GM19467 (cell line): ENCODE data around the gene DRAM1.
A peak's percentile ranks its signal among the peaks of the same experiment; 100 is the strongest.
"Not testable (repeated sequence)": the region's sequence is repeated elsewhere in the genome, so short reads cannot be mapped to it uniquely, and the experiment has no call there.

ENCODE experiments used
- ATAC-seq: cut with Tn5 transposase; IDR thresholded peaks from one replicate; pipeline ENCODE4 v1.9.1; 2021; ENCODE audit warnings: mild to moderate bottlenecking, moderate library complexity; ENCODE audit not compliant: unreplicated experiment

The DRAM1 gene

DNA sequence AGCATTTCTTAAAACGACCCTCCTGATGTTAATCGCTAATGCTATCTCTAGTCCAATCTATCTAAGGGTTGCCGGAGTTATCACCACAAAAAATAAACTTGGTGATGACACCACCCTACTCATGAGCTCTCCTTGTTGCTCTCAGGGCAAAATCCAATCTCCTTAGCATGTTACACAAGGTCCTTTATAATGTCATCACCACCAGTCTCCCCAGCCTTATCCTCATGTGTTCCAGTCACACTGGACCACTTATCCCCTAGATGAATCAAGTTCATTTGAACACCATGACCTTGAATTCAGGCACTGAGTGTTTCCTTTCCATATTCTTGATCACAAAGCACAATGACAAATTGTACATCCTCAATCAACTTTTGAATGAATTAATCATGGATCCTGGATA lies 19.0 kb upstream of the DRAM1 start:
- no peak for ATAC-seq

- no peak for ATAC-seq
Measured at GRCh38 chr12:101859664-101860607, 17.4 kb upstream of the DRAM1 start.

DNA sequence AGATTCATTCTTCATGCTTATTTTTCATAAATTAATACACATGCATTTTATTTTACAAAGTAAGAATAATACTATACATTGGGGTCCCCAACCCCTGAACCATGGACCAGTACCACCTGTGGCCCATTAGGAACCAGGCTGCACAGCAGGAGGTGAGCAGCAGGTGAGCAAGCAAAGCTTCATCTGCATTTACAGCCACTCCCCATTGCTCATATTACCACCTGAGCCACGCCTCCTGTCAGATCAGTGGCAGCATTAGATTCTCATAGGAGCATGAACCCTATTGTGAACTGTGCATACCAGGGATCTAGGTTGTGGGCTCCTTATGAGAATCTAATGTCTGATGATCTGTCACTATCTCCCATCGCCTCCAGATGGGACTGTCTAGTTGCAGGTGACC lies 15.7 kb upstream of the DRAM1 start:
- ATAC-seq, result not testable (repeated sequence)

DNA sequence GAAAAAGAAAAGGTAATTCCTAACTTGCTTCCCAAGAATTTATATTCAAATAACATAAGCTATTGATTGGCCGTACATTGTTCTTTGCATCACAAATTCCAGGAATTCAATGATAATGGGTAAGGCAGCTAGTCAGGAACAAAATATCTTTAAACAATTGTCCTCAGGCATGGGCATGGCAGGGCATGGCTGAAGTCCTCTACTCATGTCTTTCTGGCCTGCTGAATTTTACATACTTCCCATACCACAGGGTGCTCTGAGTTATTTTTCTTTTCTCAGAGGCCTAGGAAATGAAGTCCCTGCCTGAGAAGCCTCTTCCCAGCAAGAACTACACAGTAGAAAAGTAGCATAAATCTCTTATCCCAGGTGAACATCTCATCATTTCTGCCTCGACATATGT lies 15.1 kb upstream of the DRAM1 start:
- ATAC-seq, result no peak

DNA sequence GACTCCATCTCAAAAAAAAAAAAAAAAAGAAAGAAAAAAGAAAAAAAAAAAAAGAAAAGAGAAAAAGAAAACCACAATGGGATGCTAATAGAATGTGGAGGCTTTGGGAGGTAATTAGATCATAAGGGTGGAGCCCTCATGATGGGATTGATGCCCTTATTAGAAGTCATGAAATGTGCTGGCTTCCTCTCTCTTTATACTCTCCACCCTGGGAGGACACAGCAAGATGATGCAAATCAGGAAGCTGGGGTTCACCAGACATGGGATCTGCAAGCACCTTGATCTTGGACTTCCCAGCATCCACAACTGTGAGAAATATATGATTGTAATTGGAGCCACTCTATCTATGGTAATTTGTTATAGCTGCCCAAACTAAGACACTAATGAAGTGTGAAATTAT lies 13.4 kb upstream of the DRAM1 start:
- no peak for ATAC-seq

DNA sequence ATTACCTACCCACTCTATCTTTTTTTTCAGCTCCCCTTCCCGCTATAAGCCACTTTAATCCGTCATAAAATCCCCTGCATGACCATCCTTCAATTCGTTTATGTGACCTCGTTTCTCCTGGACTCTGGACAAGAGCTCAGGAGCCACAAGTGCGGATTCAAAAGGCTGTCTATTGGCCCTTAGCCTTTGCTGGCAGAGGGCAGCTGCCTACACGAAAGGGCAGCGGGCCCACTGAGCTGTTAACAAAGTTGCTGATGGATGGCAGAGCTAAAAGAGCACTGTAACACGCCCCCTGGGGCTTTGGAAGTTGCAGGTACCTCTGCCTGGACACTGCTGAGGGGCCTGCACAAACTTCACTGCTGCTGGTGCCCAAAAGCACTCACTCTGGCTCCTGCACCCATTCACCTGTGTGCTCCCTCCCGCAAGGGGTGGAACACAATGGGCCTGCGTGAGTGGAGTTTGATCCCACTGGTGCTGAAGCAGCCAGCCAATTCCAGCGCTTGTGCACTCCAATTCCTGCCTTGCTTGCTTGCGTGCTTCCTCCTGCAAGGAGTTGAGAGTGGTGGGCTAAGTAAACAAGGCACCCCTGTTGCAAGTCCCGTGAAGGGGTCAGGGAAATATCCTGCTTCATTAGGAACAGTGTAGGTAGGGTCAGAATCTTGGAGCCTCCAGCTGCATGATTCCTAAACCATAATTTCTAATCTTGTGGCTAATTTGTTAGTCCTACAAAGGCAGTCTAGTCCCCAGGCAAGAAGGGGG lies 10.6 kb upstream of the DRAM1 start:
- ATAC-seq, result no peak

DNA sequence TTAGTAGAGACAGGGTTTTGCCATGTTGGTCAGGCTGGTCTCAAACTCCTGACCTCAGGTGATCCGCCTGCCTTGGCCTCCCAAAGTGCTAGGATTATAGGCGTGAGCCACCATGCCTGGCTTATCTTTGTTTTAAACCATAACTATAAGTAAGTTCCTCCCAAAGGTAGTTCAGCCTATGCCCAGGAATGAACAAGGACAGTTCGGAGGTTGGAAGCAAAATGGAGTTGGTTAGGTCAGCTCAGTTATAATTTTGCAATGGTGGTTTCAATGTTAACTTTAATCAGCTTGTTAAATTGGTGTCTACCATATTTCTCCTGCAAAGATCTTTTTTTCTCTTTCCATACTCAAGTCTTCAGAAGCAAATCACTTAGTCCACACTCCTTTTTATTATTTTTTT lies 9.8 kb upstream of the DRAM1 start:
- ATAC-seq, result not testable (repeated sequence)

GRCh38 chr12:101870925-101871324 lies 6.5 kb upstream of the DRAM1 start:
- ATAC-seq, result no peak

- no peak for ATAC-seq
Measured at GRCh38 chr12:101875162-101875561, 2.2 kb upstream of the DRAM1 start.

GRCh38 chr12:101876322-101876860 lies 989 bp upstream of the DRAM1 start:
- ATAC-seq, result no peak

- ATAC-seq, result no peak
Measured at GRCh38 chr12:101877806-101878242, 444 bp downstream of the DRAM1 start.

GRCh38 chr12:101878243-101878821 lies 952 bp downstream of the DRAM1 start:
- ATAC-seq, result no peak

DNA sequence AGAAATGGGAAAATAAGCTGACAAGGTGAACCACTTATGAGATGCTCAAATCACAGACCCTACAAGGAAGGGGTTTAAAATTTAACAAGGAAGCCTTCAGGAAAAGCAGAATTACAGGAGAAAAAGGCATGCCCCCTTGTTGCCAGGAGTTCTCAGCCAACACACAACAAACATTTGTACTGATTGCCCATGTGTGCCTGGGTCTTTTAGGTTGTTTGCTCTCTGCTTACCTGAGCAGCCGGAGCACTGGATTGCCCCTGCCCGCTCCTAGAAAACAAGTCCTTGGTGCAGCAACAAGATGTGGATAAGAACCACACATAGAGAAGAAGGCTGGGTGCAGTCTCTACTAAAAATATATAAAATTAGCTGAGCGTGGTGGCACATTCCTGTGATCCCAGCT lies 3.4 kb downstream of the DRAM1 start:
- no peak for ATAC-seq

DNA sequence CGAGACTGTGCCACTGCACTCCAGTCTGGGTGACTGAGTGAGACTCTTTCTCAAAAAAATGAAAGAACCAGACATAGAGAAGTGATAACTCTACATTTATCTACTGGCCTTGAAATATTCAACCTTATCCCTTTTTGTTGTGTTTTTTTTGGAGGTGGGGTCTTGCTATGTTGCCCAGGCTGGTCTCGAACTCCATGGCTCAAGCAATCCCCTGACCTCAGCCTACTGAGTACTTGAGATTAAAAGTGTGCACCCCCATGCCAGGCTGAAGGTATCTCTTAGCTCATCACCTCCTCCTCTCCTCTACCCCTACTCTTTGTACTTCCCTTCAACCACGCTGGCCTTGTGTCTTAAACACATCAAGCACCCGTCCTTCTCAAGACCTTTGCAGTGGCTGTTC lies 3.8 kb downstream of the DRAM1 start:
- ATAC-seq, result no peak

DNA sequence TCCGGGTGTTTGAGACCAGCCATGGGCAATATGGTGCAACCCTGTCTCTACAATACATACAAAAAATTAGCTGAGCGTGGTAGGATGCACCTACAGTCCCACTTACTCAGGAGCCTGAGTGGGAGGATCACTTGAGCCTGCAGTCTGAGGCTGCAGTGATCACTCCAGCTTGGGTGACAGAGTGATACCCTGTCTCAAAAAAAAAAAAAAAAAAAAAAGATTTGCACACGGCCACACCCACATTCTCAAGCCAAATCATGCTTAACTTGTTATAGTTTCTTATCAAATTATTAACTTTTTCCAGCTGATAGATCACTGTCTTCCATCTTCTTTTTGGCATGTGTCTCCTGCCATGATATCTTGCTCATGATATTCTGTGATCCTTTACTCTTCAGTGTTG lies 6.8 kb downstream of the DRAM1 start:
- no peak for ATAC-seq

- not testable (repeated sequence) for ATAC-seq
Measured at GRCh38 chr12:101884781-101885340, 7.5 kb downstream of the DRAM1 start.

DNA sequence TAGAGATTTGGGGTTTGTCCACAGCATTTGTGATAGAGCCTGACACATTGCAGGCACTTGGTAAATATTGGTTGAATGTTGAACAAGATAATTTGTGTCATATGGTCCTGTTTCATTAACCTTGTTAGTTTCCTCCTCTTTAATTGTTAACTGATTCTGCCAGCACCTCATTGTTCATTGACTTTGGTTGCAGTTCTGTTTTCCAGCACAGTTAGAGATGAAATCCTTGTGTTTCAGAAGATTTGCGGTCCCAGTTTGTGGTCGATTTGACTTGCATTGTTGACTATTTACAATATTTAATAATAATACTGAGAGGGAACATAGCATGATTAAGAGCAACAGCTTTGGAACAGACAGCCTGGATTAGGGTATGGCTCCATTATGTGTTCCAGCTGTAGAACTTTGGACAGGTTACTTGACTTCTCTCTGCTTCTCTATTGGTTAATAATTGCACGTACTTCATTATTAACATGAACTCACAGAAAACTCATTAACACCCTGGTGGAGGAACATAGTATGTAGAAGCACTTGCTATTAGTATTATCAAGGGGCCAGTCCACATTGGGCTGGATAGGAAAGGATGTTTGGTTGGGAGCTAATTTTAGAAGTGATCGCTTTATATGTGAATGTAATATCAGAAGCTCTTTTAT lies 8.7 kb downstream of the DRAM1 start:
- peak; percentile 63 for ATAC-seq

DNA sequence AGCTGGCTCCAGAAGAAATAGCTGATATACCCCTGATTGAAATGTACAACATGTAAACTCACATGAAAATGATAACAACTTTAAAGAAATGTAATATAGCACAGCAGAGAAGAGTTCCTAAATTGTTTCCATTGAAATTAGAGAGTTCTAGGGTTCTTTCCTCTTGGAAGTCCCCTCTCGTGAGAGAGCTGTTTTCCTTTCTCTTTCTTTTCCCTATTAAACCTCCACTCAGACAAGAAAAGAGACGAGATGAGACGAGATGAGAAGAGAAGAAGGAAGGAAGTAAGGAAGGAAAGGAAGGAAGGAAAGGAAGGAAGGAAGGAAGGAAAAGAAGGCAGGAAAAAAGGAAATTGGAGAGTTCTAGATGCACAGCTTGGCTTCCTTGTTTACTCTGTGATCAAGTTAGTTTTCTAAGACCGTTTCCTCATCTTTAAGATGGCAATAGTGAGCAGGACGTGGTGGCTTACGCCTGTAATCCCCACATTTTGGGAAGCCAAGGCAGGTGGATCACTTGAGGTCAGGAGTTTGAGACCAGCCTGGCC lies 11.9 kb downstream of the DRAM1 start:
- ATAC-seq, result no peak

GRCh38 chr12:101891462-101891971 lies 14.1 kb downstream of the DRAM1 start:
- peak; percentile 89 for ATAC-seq

DNA sequence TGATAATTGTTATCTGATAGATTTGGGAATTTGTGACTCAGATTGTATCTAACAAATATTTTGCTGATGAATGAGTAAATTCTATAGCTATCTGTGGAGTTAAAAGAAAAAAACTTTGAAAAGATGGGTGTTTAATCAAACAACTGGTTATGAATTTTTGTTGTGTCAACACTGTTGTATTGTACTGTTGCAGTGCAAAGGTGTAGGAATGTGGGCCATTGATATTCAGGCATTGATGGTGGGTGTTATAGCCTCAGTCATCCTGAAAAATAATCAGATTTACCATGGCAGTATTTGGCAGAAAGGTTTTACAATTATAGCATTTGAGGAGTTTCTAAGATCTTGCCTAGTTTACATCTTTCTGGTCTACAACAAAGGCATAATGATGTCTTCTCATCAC lies 15.4 kb downstream of the DRAM1 start:
- no peak for ATAC-seq
